Parathyroid adenoma (tissue), 2 donors: ENCODE results near the gene GIPC3.
"Not testable (repeated sequence)": the region's sequence is repeated elsewhere in the genome, so short reads cannot be mapped to it uniquely, and the experiment has no call there.

Experiments used
- H2AFZ ChIP-seq: fragments of 300-600 bp; sonication (generic); one replicate; pipeline ENCODE4 v1.7.0; 2017; ENCODE audit warnings: antibody characterized with exemption, mild to moderate bottlenecking
- H3K27ac ChIP-seq: fragments of 300-600 bp; sonication (generic); one replicate; pipeline ENCODE4 v1.7.0; 2017
- H3K27me3 ChIP-seq: fragments of 300-600 bp; sonication (generic); one replicate; pipeline ENCODE4 v1.7.0; 2017; ENCODE audit warnings: low read length; ENCODE audit not compliant: control insufficient read depth, insufficient read depth
- H3K36me3 ChIP-seq: fragments of 300-600 bp; sonication (generic); one replicate; pipeline ENCODE4 v1.7.0; 2017; ENCODE audit warnings: low read length; ENCODE audit not compliant: control insufficient read depth, insufficient read depth
- H3K4me1 ChIP-seq: fragments of 300-600 bp; sonication (generic); one replicate; pipeline ENCODE4 v1.7.0; 2017; ENCODE audit warnings: control low read depth
- H3K4me2 ChIP-seq: fragments of 300-600 bp; sonication (generic); one replicate; pipeline ENCODE4 v1.7.0; 2017; ENCODE audit warnings: low read length
- H3K4me3 ChIP-seq: fragments of 300-600 bp; sonication (generic); one replicate; pipeline ENCODE4 v1.7.0; 2017; ENCODE audit warnings: low read depth, low read length
- H3K79me2 ChIP-seq: fragments of 300-600 bp; sonication (generic); one replicate; pipeline ENCODE4 v1.7.0; 2017; ENCODE audit warnings: control low read depth
- H3K9ac ChIP-seq: fragments of 300-600 bp; sonication (generic); one replicate; pipeline ENCODE4 v1.7.0; 2017; ENCODE audit warnings: mild to moderate bottlenecking
- H3K9me3 ChIP-seq: fragments of 300-600 bp; sonication (generic); one replicate; pipeline ENCODE4 v1.7.0; 2017; ENCODE audit warnings: low read length; ENCODE audit not compliant: control insufficient read depth
- TF ChIP-seq, protein P1 (sequence below): fragments of 300-600 bp; sonication (generic); IDR thresholded peaks from one replicate; pipeline ENCODE4 v1.7.0; 2017; ENCODE audit warnings: antibody characterized with exemption, mild to moderate bottlenecking
- donor health status: primary hyperparathyroidism.

The GIPC3 gene

DNA sequence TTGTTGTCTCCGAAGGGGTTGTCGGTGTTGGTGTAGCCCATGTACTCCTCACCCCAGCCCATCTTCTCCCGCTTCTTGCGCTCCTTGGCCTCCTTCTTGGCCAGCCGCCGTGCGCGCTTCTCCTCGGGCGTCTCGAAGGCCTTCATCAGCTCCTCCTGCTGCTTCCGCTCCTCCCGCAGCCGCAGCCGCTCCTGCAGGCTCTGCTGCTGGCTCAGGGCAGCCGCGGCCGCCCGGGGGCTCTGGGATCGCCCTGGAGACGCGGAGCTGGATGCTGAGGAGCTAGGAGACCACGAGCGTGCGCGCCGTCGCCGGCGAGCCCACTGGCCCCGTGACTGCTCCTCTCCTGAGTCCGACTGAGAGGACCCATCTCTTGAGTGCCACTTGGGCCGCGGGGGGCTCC lies 38.4 kb downstream of the GIPC3 start:
- Histone ChIP-seq H3K27ac (no peak overlapping the region), H3K9ac (no peak overlapping the region), H3K4me2 (no peak overlapping the region), H3K4me3 (no peak overlapping the region), H2AFZ (no peak overlapping the region), H3K9me3 (no peaks in the 10 kb centered on the region), H3K27me3 (no peaks in the 10 kb centered on the region), H3K79me2 (peaks cover 11% of the 10 kb centered on the region), H3K36me3 (no peaks in the 10 kb centered on the region), H3K4me1 (peaks cover 4% of the 10 kb centered on the region)
- TF ChIP-seq, protein P1, sequence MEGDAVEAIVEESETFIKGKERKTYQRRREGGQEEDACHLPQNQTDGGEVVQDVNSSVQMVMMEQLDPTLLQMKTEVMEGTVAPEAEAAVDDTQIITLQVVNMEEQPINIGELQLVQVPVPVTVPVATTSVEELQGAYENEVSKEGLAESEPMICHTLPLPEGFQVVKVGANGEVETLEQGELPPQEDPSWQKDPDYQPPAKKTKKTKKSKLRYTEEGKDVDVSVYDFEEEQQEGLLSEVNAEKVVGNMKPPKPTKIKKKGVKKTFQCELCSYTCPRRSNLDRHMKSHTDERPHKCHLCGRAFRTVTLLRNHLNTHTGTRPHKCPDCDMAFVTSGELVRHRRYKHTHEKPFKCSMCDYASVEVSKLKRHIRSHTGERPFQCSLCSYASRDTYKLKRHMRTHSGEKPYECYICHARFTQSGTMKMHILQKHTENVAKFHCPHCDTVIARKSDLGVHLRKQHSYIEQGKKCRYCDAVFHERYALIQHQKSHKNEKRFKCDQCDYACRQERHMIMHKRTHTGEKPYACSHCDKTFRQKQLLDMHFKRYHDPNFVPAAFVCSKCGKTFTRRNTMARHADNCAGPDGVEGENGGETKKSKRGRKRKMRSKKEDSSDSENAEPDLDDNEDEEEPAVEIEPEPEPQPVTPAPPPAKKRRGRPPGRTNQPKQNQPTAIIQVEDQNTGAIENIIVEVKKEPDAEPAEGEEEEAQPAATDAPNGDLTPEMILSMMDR = no peak

DNA sequence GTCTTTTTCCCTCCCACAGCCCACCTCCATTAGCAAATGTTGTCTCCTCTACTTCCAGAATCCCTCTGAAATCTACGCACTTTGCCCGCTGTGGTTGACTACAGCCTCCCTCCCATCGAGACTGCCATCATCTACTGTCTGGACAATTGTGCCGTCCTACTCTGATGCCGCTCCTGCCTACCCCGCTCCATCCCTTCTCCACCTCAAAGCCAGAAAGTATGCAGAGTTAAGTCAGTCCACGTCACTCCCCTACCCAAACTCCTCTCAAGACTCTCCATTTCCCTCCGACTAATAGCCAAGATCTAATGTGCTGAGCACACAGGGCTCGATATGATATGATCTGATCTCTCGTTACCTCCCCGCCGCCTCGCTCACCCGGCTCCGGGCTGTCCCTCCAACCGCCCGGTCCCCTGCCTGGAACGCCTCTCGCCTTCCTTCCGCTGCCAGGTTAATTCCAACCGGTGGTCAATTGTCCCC lies 40.8 kb downstream of the GIPC3 start:
- no peaks in the 10 kb centered on the region for H3K4me1 ChIP-seq
- H3K9me3 ChIP-seq = no peaks in the 10 kb centered on the region
- TF ChIP-seq, protein P1 = no peak
- H3K27ac ChIP-seq = peak overlapping the region; percentile 86
- H3K79me2 ChIP-seq = peaks cover 11% of the 10 kb centered on the region
- peak overlapping the region; percentile 6 for H3K9ac ChIP-seq
- H3K27me3 ChIP-seq = no peaks in the 10 kb centered on the region
- peak overlapping the region; percentile 82 for H2AFZ ChIP-seq
- H3K4me3 ChIP-seq = peak overlapping the region; percentile 86
- H3K4me2 ChIP-seq = peak overlapping the region; percentile 78
- no peaks in the 10 kb centered on the region for H3K36me3 ChIP-seq

DNA sequence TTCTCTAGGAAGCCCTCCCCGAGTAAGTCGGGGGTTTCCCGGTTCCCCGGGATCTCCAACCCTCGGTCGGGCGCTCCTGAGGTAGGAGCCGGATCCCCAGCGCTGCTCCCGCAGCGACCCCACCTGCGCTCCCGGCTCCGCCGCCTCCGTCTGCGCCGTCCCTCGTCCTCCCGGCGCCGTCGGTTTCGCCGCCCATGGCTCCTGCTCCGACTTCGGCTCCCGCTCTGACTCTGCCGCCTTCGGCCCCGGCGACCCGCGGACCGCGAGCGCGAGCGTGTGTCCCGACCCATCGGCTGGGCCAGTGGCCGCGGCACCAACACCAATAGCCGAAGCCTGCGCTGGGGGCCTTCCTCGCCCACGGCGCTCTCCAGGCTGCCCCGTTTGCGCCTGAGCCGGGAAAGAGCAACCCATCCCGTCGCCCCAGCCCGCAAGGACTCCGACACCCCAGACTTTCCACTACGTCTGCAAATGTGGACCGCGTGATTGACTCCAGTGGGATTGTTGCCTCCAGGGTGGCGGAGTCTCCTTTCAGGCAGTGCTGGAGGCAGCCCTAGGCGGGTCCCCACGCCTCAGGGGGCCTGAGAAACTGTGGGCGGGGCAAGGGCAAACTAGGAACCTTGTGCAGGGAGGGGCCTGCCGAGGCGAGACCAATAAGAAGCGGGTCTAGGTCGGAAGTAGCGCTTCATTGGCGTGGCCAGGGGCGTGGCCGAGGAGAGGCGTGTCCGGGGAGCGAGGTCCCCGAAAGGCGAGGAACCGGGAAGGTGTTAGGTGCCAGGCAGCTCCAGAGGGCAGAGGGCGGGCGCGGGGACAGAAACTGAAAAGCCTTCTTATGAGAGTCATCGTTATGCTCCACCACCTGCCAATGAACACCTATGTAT lies 41.4 kb downstream of the GIPC3 start, which contains the start of gene CACTIN:
Gene CACTIN, minus strand, starts transcription at position 318 of the 878 bp plus-strand sequence. Its CDS starts 28 bp downstream, at position 290.
- H3K79me2 ChIP-seq = peaks cover 11% of the 10 kb centered on the region
- H3K4me2 ChIP-seq = peak within 1 kb of the TSS; percentile 78
- H3K27ac ChIP-seq = peak within 1 kb of the TSS; percentile 86
- peak within 1 kb of the TSS; percentile 86 for H3K4me3 ChIP-seq
- H2AFZ ChIP-seq = peak within 1 kb of the TSS; percentile 82
- no peaks in the 10 kb centered on the region for H3K9me3 ChIP-seq
- H3K9ac ChIP-seq = peak within 1 kb of the TSS; percentile 6
- TF ChIP-seq, protein P1 = no peak
- no peaks in the 10 kb centered on the region for H3K27me3 ChIP-seq
- no peaks in the 10 kb centered on the region for H3K36me3 ChIP-seq
- H3K4me1 ChIP-seq = no peaks in the 10 kb centered on the region

DNA sequence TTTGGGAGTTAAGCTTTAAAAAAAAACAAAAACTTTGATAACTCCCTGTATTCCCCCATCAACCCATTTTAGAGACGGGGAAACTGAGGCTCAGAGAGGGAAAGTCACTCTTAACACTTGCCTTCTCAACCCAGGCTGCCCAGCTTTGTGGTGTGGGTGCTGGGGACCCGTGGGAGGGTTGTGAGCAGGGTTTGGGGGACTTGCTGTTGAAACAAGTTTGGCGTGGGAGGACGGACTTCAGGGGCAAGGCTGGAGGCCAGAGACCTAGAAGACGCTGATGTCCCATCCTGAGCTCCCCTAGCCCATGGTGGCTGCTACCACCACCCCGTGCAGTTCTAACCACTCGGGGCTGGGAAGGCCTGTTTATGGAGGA lies 42.1 kb downstream of the GIPC3 start:
- Histone ChIP-seq H2AFZ (peak overlapping the region; percentile 82), H3K4me3 (peak overlapping the region; percentile 28), H3K27ac (peak overlapping the region; percentile 86), H3K36me3 (no peaks in the 10 kb centered on the region), H3K9ac (no peak overlapping the region), H3K79me2 (peaks cover 11% of the 10 kb centered on the region), H3K27me3 (no peaks in the 10 kb centered on the region), H3K4me1 (no peaks in the 10 kb centered on the region), H3K4me2 (peak overlapping the region; percentile 44), H3K9me3 (no peaks in the 10 kb centered on the region)
- TF ChIP-seq, protein P1 = no peak

DNA sequence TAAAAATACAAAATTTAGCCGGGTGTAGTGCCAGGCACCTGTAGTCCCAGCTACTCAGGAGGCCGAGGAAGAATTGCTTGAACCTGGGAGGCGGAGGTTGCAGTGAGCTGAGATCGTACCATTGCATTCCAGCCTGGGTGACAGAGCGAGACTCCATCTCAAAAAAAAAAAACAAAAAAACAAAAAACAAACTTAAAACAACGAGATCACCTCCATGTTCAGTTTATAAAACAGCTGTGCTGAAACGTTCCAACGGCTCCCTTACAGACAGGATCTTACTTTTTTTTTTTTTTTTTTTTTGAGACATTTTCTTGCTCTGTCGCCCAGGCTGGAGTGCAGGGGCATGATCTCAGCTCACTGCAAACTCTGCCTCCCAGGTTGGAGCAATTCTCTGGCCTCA lies 43.5 kb downstream of the GIPC3 start:
- not testable (repeated sequence) for H3K4me1 ChIP-seq, H3K9ac ChIP-seq, H3K36me3 ChIP-seq, H3K9me3 ChIP-seq, H3K4me3 ChIP-seq, H3K27me3 ChIP-seq, H3K4me2 ChIP-seq, H2AFZ ChIP-seq, H3K27ac ChIP-seq
- H3K79me2 ChIP-seq = peaks cover 11% of the 10 kb centered on the region
